ENCODE measurements around the gene METTL22.

DNA sequence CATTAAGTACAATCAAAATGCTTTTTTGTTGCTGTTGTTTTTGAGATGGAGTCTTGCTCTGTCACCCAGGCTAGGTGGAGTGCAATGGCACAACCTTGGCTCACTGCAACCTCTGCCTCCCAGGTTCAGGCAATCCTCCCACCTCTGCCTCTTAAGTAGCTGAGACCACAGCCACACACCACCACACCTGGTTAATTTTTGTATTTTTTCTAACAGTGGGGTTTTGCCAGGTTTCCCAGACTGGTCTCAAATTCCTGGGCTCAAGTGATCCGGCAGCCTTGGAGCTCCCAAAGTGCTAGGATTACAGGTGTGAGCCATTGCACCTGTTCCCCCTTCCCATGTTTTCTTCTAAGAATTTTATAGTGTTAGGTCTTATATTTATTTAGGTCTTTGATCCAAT lies 48.0 kb downstream of the METTL22 start:
- TF ChIP-seq, protein P1, sequence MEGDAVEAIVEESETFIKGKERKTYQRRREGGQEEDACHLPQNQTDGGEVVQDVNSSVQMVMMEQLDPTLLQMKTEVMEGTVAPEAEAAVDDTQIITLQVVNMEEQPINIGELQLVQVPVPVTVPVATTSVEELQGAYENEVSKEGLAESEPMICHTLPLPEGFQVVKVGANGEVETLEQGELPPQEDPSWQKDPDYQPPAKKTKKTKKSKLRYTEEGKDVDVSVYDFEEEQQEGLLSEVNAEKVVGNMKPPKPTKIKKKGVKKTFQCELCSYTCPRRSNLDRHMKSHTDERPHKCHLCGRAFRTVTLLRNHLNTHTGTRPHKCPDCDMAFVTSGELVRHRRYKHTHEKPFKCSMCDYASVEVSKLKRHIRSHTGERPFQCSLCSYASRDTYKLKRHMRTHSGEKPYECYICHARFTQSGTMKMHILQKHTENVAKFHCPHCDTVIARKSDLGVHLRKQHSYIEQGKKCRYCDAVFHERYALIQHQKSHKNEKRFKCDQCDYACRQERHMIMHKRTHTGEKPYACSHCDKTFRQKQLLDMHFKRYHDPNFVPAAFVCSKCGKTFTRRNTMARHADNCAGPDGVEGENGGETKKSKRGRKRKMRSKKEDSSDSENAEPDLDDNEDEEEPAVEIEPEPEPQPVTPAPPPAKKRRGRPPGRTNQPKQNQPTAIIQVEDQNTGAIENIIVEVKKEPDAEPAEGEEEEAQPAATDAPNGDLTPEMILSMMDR (IDR thresholded peaks at IDR 0.05) = no peak
- TF ChIP-seq POLR2AphosphoS5 (IDR thresholded peaks at IDR 0.05; ENCODE audit: insufficient read depth in 1 of 2, low read depth in 1 of 2) = no peak

All from vagina (tissue), 2 donors.